B cell (primary cell): ENCODE data around the gene EML3. TPM values are rescaled to one million over a fixed set of nuclear protein-coding genes. Genes with fewer than 3 reads are reported as not detected.
A peak's percentile ranks its signal among the peaks of the same experiment; 100 is the strongest.

Experiments
- ATAC-seq: fragments of 200-7000 bp; cut with Tn5 transposase; one replicate; pipeline ENCODE4 v1.10.0; 2021; ENCODE audit warnings: low read depth, mild to moderate bottlenecking, moderate number of reproducible peaks, moderate library complexity
- CTCF ChIA-PET: fragments of 350-600 bp; sonication (Branson Sonifier 250); formaldehyde crosslinking; loops from one replicate; lab custom pipeline; 2021; ENCODE audit warnings: antibody characterized with exemption, inconsistent platforms; lab: Charles Lee
- POLR2A ChIA-PET: fragments of 350-600 bp; sonication (Branson Sonifier 250); formaldehyde crosslinking; loops from one replicate; lab custom pipeline; 2021; ENCODE audit warnings: antibody characterized with exemption; lab: Charles Lee
- DNase-seq: peaks from one replicate; pipeline ENCODE4 v3.0.0; 2013
- H2AFZ ChIP-seq: 2 replicates; pipeline ENCODE4 v1.6.1; 2012; ENCODE audit warnings: mild to moderate bottlenecking, low read depth, low read length; ENCODE audit not compliant: insufficient read depth, poor library complexity, severe bottlenecking
- H3K27ac ChIP-seq, 2 donors: 1 replicate in 1 of 2; 2 replicates in 1 of 2; pipeline ENCODE4 v1.5.1; 2012 to 2013; ENCODE audit warnings: low read length in 2 of 2, mild to moderate bottlenecking in 2 of 2, moderate library complexity in 1 of 2
- H3K27me3 ChIP-seq, 4 experiments: fragments of 200-600 bp in 1 of 4; sonication (generic) in 1 of 4; replicated peaks in 1 of 4; 1 replicate in 2 of 4; 2 replicates in 2 of 4; pipeline versions ENCODE4 v1.6.1 to v1.7.0; 2013 to 2016; ENCODE audit warnings: low read length in 3 of 4, mild to moderate bottlenecking in 2 of 4, mixed read lengths in 1 of 4, moderate library complexity in 1 of 4; ENCODE audit not compliant: insufficient read depth in 4 of 4, control insufficient read depth in 3 of 4; ENCODE audit errors: control extremely low read depth in 1 of 4
- H3K36me3 ChIP-seq, 2 experiments: replicated peaks in 1 of 2; 1 replicate in 1 of 2; 2 replicates in 1 of 2; pipeline versions ENCODE4 v1.6.1 to v1.7.1; 2013; ENCODE audit warnings: low read length in 1 of 2; ENCODE audit not compliant: insufficient read depth in 2 of 2, control insufficient read depth in 1 of 2; ENCODE audit errors: control extremely low read depth in 1 of 2, extremely low read depth in 1 of 2
- H3K4me1 ChIP-seq, 2 donors: fragments of 200-600 bp in 1 of 2; sonication (generic) in 1 of 2; 1 replicate in 1 of 2; 2 replicates in 1 of 2; pipeline versions ENCODE4 v1.5.1 to v1.6.1; 2013 to 2017; ENCODE audit warnings: low read length in 2 of 2; ENCODE audit not compliant: control insufficient read depth in 2 of 2, insufficient read depth in 2 of 2
- H3K4me2 ChIP-seq: replicated peaks from 2 replicates; pipeline ENCODE3; 2012; ENCODE audit warnings: mild to moderate bottlenecking, low read depth, low read length; ENCODE audit not compliant: poor library complexity, severe bottlenecking
- H3K4me3 ChIP-seq, 5 experiments: fragments of 200-600 bp in 1 of 5; sonication (generic) in 1 of 5; 1 replicate in 3 of 5; 2 replicates in 2 of 5; pipeline versions ENCODE4 v1.5.1 to v1.7.0; 2011 to 2016; ENCODE audit warnings: low read length in 4 of 5, mild to moderate bottlenecking in 4 of 5, low read depth in 2 of 5, control low read depth in 1 of 5, moderate library complexity in 1 of 5; ENCODE audit not compliant: insufficient read depth in 1 of 5; ENCODE audit errors: control extremely low read depth in 1 of 5, extremely low read depth in 1 of 5
- H3K79me2 ChIP-seq: fragments of 200-600 bp; sonication (generic); one replicate; pipeline ENCODE4 v1.6.0; 2016; ENCODE audit warnings: low read length; ENCODE audit not compliant: control insufficient read depth, insufficient read depth
- H3K9ac ChIP-seq: fragments of 200-600 bp; sonication (generic); 2 replicates; pipeline ENCODE4 v1.6.1; 2017; ENCODE audit warnings: mild to moderate bottlenecking, low read length, moderate library complexity
- H3K9me3 ChIP-seq, 3 donors: one replicate each; pipeline versions ENCODE4 v1.6.1 to v1.7.1; 2013; ENCODE audit warnings: low read length in 2 of 3; ENCODE audit not compliant: control insufficient read depth in 2 of 3, insufficient read depth in 1 of 3; ENCODE audit errors: control extremely low read depth in 1 of 3
- H4K20me1 ChIP-seq: 2 replicates; pipeline ENCODE4 v1.6.0; 2012; ENCODE audit warnings: mild to moderate bottlenecking, low read length; ENCODE audit not compliant: insufficient read depth, control insufficient read depth, poor library complexity, severe bottlenecking
- H3K27ac Mint-ChIP-seq: one replicate; pipeline ENCODE4 v1.8.0; 2021; ENCODE audit warnings: mixed read lengths
- H3K27me3 Mint-ChIP-seq: one replicate; pipeline ENCODE4 v1.8.0; 2021; ENCODE audit warnings: mixed read lengths
- H3K4me1 Mint-ChIP-seq: one replicate; pipeline ENCODE4 v1.8.0; 2021; ENCODE audit warnings: mixed read lengths
- H3K4me3 Mint-ChIP-seq: one replicate; pipeline ENCODE4 v1.8.0; 2021; ENCODE audit warnings: mixed read lengths
- H3K9me3 Mint-ChIP-seq: one replicate; pipeline ENCODE4 v1.8.0; 2022; ENCODE audit warnings: mixed read lengths; ENCODE audit not compliant: insufficient read depth
- EZH2 ChIP-seq: IDR thresholded peaks from 2 replicates; pipeline ENCODE4 v1.6.1; 2012; ENCODE audit warnings: borderline replicate concordance, low read depth, mild to moderate bottlenecking, moderate library complexity, low read length; ENCODE audit not compliant: insufficient read depth, poor library complexity, severe bottlenecking
- WGBS: methylation state at CpG from one replicate; pipeline ENCODE4 v1.1.5; 2013; ENCODE audit warnings: missing lambda C conversion rate; ENCODE audit not compliant: insufficient coverage; 5-methylcytosine and 5-hydroxymethylcytosine counted together
- intact Hi-C: fragments of 100-400 bp; cut with micrococcal nuclease; formaldehyde crosslinking; loops from one replicate; pipeline ENCODE4 v1.10.0; 2022
- polyA plus RNA-seq: library from polyadenylated mRNA; depleted of rRNA; stranded (reverse); fragments of >200 nt; gene quantifications from 2 replicates; pipeline ENCODE4 v1.2.3, GENCODE V29; 2012
- total RNA-seq, 2 donors: library from RNA; stranded (reverse); fragments of 120-200 nt in 1 of 2; gene quantifications; 1 replicate in 1 of 2; 2 replicates in 1 of 2; pipeline versions ENCODE4 v1.2.3 to v1.2.4, GENCODE V29; 2013 to 2022
- TF ChIP-seq, protein P1 (sequence below): fragments of 200-600 bp; IDR thresholded peaks from one replicate; pipeline ENCODE4 v1.8.0; 2022; ENCODE audit warnings: antibody characterized with exemption, mild to moderate bottlenecking

Gene EML3
- total and polyA plus RNA-seq, 2 donors (not counting 1 experiment from before 2014, with no cell fraction given): 127 to 128 TPM

DNA sequence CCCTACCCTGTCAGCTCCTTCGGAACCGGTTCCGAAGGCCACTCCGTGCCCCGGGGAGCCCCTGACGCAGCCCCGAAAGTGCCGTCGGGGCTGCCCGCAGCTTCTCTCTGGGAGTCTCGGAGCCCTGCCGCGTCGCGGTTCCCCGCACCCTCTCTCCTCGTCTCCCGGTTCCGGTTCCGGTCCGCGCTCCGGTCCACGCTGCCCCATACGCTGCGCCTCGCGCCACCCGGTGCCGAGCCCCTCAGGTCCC is 11.5 kb downstream of the EML3 start:
- peak overlapping the region; percentile 86 for H2AFZ ChIP-seq
- Mint-ChIP-seq H3K9me3 (no peaks in the 10 kb centered on the region), H3K27ac (peak overlapping the region; percentile 96), H3K4me1 (peaks cover 46% of the 10 kb centered on the region), H3K4me3 (peak overlapping the region; percentile 97), H3K27me3 (no peaks in the 10 kb centered on the region)
- under 1% methylated on average over 30 of the region's 30 CpGs for WGBS
- ChIA-PET POLR2A (interaction anchor here (0.6 to 3.1 kb wide), 14 partner anchors 9 to 280 kb away, joined by 3 to 63 read pairs (median 6); partner anchors contain the start of genes B3GAT3, C11orf98, CSKMT and EEF1G), CTCF (interaction anchor here (0.9 to 2.4 kb wide), 7 partner anchors 9 to 185 kb away, joined by 3 to 47 read pairs (median 3); partner anchors contain the start of gene TUT1)
- peak overlapping the region; percentile 64 to 90 for H3K27ac ChIP-seq
- intact Hi-C loops: loop anchor here (1.0 kb wide), 3 partner anchors 21 to 157 kb away; partner anchors contain the start of gene GANAB
- peaks cover 32% of the 10 kb centered on the region for H3K79me2 ChIP-seq
- DNase-seq (no peak), ATAC-seq (peak; percentile 1)
- H3K4me2 ChIP-seq: peak overlapping the region; percentile 94
- H3K27me3 ChIP-seq: no peaks in the 10 kb centered on the region
- H3K36me3 ChIP-seq: peaks cover 4 to 45% of the 10 kb centered on the region in 2 experiments
- H3K9ac ChIP-seq: peak overlapping the region; percentile 95
- H3K4me1 ChIP-seq: peaks cover 24 to 40% of the 10 kb centered on the region in 2 donors
- peak overlapping the region; percentile 82 to 97 (median 86) for H3K4me3 ChIP-seq
- no peak for TF ChIP-seq EZH2
- TF ChIP-seq, protein P1, sequence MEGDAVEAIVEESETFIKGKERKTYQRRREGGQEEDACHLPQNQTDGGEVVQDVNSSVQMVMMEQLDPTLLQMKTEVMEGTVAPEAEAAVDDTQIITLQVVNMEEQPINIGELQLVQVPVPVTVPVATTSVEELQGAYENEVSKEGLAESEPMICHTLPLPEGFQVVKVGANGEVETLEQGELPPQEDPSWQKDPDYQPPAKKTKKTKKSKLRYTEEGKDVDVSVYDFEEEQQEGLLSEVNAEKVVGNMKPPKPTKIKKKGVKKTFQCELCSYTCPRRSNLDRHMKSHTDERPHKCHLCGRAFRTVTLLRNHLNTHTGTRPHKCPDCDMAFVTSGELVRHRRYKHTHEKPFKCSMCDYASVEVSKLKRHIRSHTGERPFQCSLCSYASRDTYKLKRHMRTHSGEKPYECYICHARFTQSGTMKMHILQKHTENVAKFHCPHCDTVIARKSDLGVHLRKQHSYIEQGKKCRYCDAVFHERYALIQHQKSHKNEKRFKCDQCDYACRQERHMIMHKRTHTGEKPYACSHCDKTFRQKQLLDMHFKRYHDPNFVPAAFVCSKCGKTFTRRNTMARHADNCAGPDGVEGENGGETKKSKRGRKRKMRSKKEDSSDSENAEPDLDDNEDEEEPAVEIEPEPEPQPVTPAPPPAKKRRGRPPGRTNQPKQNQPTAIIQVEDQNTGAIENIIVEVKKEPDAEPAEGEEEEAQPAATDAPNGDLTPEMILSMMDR: no peak
- H3K9me3 ChIP-seq: peaks cover 0 to 3% (median 0%) of the 10 kb centered on the region in 3 donors
- peaks cover 7% of the 10 kb centered on the region for H4K20me1 ChIP-seq
